Transverse colon (tissue), 4 donors: ENCODE data around the gene SF1. TPM values are rescaled to one million over a fixed set of nuclear protein-coding genes. Genes with fewer than 3 reads are reported as not detected.
A peak's percentile ranks its signal among the peaks of the same experiment; 100 is the strongest.

ENCODE experiments used
- DNase-seq: peaks from one replicate; pipeline ENCODE4 v3.0.0-alpha.2; 2019
- H3K27ac ChIP-seq, 4 donors: fragments of 200-600 bp; sonication (generic); 2 replicates each; pipeline ENCODE4 v1.5.1; 2016 to 2018; ENCODE audit warnings: inconsistent platforms in 4 of 4
- H3K27me3 ChIP-seq: fragments of 200-600 bp; sonication (generic); 2 replicates; pipeline ENCODE4 v1.5.1; 2017; ENCODE audit warnings: inconsistent platforms
- H3K36me3 ChIP-seq, 4 donors: fragments of 200-600 bp; sonication (generic); 2 replicates each; pipeline ENCODE4 v1.5.1; 2017 to 2019; ENCODE audit warnings: inconsistent platforms in 4 of 4
- H3K4me1 ChIP-seq, 4 donors: fragments of 200-600 bp; sonication (generic); 2 replicates each; pipeline ENCODE4 v1.5.1; 2017 to 2020; ENCODE audit warnings: inconsistent platforms in 4 of 4
- H3K4me3 ChIP-seq, 4 donors: fragments of 200-600 bp; sonication (generic); 1 replicate in 1 of 4; 2 replicates in 3 of 4; pipeline versions ENCODE4 v1.5.1 to v1.6.1; 2017 to 2019; ENCODE audit warnings: inconsistent platforms in 4 of 4
- H3K9me3 ChIP-seq, 2 donors: fragments of 200-600 bp; sonication (generic); 2 replicates each; pipeline ENCODE4 v1.5.1; 2017 to 2019; ENCODE audit warnings: inconsistent platforms in 2 of 2
- CTCF ChIP-seq, 5 experiments: fragments of 200-600 bp in 3 of 5; fragments of 450-650 bp in 2 of 5; sonication (generic) in 3 of 5; IDR thresholded peaks; 1 replicate in 2 of 5; 2 replicates in 3 of 5; pipeline ENCODE4 v1.5.1; 2016 to 2017; ENCODE audit warnings: antibody characterized with exemption in 5 of 5, inconsistent platforms in 3 of 5, mild to moderate bottlenecking in 2 of 5, moderate library complexity in 1 of 5
- EP300 ChIP-seq: sonication (generic); formaldehyde crosslinking; IDR thresholded peaks from one replicate; pipeline ENCODE4 v1.6.1; 2017; ENCODE audit warnings: antibody characterized with exemption, low read depth
- POLR2A ChIP-seq: fragments of 450-650 bp; IDR thresholded peaks from one replicate; pipeline ENCODE4 v1.6.1; 2016; ENCODE audit warnings: antibody characterized with exemption, mild to moderate bottlenecking, moderate library complexity
- POLR2AphosphoS5 ChIP-seq, 3 donors: sonication (generic); formaldehyde crosslinking; IDR thresholded peaks; one replicate each; pipeline ENCODE4 v1.6.1; 2016; ENCODE audit warnings: antibody characterized with exemption in 3 of 3
- WGBS, 2 donors: methylation state at CpG; one replicate each; pipeline ENCODE4 v1.1.5; 2018; ENCODE audit warnings: low coverage in 1 of 2; 5-methylcytosine and 5-hydroxymethylcytosine counted together
- in situ Hi-C, 4 donors: fragments of 200-750 bp; cut with MboI; loops; one replicate each; pipeline versions ENCODE4 v1.15.0 to v1.15.1; 2017; ENCODE audit warnings: low sequenced_read_pairs in 3 of 4, low pct_ligation_motif_present in 1 of 4, low pct_unique_long_range_greater_than_20kb in 1 of 4
- intact Hi-C: fragments of 100-400 bp; cut with DNase I; formaldehyde crosslinking; loops from one replicate; pipeline ENCODE4 v1.15.1; 2023; ENCODE audit warnings: low total_unique reads
- total RNA-seq, 4 donors: library from RNA; depleted of rRNA; stranded (reverse); fragments of >200 nt; gene quantifications; one replicate each; pipeline ENCODE4 v1.1.0, GENCODE V29; 2016

The SF1 gene
- total RNA-seq, 4 donors from 2014 or later: 196 to 458 (median 377) TPM

DNA sequence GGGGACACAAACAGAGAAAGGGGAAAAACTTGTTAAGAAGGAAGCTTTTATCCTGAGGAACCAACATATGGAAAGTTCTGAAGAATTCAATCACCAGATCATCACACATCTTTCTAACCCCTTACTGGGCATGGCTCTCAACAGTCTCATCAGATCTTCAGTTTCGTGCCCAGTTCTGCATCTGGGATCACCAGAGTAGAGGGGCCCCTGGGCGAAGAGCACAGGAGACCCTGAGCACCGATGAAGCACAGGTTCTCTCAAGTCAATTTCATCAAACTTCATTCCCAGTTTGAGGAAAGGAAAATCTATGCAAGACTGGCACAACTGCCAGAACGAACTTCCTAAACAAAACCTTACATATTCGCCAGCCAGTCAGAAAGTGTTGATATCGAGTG, 10.0 kb downstream of the SF1 start:
- Histone ChIP-seq H3K27ac (peak overlapping the region in 1 of 4 donors; percentile 69), H3K4me3 (no peak overlapping the region), H3K4me1 (peaks cover 9 to 45% (median 20%) of the 10 kb centered on the region in 4 donors), H3K9me3 (no peaks in the 10 kb centered on the region), H3K27me3 (no peaks in the 10 kb centered on the region), H3K36me3 (peaks cover 0 to 95% (median 57%) of the 10 kb centered on the region in 4 donors)
- in situ Hi-C loops (no loop called here), intact Hi-C loops (no loop called here)
- 57 to 89% methylated on average over 1 to 6 of the region's 6 CpGs for WGBS, 2 donors
- no peak for DNase-seq
- peak in 1 of 3 donors; percentile 9 for TF ChIP-seq POLR2AphosphoS5 (IDR thresholded peaks at IDR 0.05)
- no peak for TF ChIP-seq CTCF (IDR thresholded peaks at IDR 0.05)

DNA sequence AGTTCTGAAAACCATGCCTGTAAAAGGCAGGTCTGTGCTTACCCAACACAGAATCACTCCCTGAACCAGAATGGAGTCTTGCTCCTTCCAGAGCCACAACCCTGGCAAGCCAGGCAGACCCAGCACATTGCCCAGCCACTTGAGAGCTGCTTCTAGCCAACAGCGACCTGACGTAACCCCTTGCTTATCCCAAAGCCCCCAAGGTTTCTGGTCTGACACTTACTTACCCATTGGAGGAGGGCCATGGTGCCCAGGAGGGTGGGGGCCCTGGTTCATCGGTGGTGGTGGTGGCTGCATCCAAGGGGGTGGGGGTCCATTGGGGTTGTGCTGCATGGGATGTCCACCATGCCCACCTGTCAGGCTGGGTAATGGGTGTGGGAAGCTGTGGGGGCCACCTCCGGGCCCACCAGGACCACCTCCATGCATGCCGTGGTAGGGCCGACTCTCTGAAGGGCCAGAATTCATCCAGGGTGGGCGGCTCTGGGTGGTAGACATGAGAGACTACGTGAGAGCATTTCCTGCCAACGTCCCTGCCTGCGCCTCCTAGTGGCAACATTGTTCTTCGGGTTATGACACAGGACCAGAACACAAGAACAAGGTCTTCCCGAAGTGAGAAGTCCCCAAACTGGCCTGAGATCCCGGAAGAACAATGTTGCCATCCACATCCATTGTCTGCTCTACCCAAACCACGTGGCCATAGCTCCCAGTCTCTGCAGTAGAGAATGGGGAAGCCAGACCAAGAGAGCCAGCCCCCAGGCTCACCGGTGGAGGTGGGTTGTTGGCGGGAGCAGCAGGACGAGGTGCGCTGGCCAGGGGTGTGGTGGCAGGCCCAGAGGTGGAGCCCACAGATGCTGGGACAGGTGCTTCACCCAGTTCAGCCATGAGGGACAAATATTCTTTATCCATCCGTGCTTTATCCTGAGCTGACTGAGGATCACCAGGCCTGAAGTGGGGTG, 10.7 kb downstream of the SF1 start:
- 53% methylated on average over 19 of the region's 19 CpGs; no CpG with 5 or more reads in 1 of the 2 donors for WGBS, 2 donors
- H3K36me3 ChIP-seq: peaks cover 0 to 88% (median 54%) of the 10 kb centered on the region in 4 donors
- no peaks in the 10 kb centered on the region for H3K27me3 ChIP-seq
- no peak overlapping the region for H3K4me3 ChIP-seq
- peak; percentile 77 for DNase-seq
- TF ChIP-seq CTCF (IDR thresholded peaks at IDR 0.05) (peak; percentile 77 to 86 (median 83)), POLR2AphosphoS5 (IDR thresholded peaks at IDR 0.05) (peak in 2 of 3 donors; percentile 8 to 15), POLR2A (no peak)
- H3K4me1 ChIP-seq: peaks cover 12 to 45% (median 21%) of the 10 kb centered on the region in 4 donors
- H3K9me3 ChIP-seq: no peaks in the 10 kb centered on the region
- intact Hi-C loops (no loop called here), in situ Hi-C loops (no loop called here)
- H3K27ac ChIP-seq: peak overlapping the region; percentile 30 to 69 (median 52)

- no peak overlapping the region for H3K4me3 ChIP-seq
- DNase-seq: no peak
- peaks cover 10 to 45% (median 23%) of the 10 kb centered on the region in 4 donors for H3K4me1 ChIP-seq
- peak overlapping the region; percentile 30 to 54 (median 48) for H3K27ac ChIP-seq
- H3K27me3 ChIP-seq: no peaks in the 10 kb centered on the region
- in situ Hi-C loops (no loop called here), intact Hi-C loops (no loop called here)
- TF ChIP-seq CTCF (IDR thresholded peaks at IDR 0.05) (no peak), POLR2A (no peak)
- H3K9me3 ChIP-seq: no peaks in the 10 kb centered on the region
- 96% methylated on average over 11 of the region's 11 CpGs; no CpG with 5 or more reads in 1 of the 2 donors for WGBS, 2 donors
- H3K36me3 ChIP-seq: peaks cover 0 to 81% (median 50%) of the 10 kb centered on the region in 4 donors
Measured at GRCh38 chr11:64766881-64767280, 11.5 kb downstream of the SF1 start.

- no peak for TF ChIP-seq EP300
- TF ChIP-seq CTCF (IDR thresholded peaks at IDR 0.05): no peak
- no peak for TF ChIP-seq POLR2A
- TF ChIP-seq POLR2AphosphoS5 (IDR thresholded peaks at IDR 0.05): no peak
- no peak for DNase-seq
- 89 to 97% methylated on average over 6 to 42 of the region's 42 CpGs for WGBS, 2 donors
Measured at GRCh38 chr11:64765851-64766665, 12.3 kb downstream of the SF1 start.

More at GRCh38 chr11:64765851-64766665, 12.3 kb downstream of the SF1 start:
- no peaks in the 10 kb centered on the region for H3K9me3 ChIP-seq
- H3K36me3 ChIP-seq: peaks cover 0 to 73% (median 46%) of the 10 kb centered on the region in 4 donors
- H3K4me3 ChIP-seq: no peak overlapping the region
- in situ Hi-C loops (no loop called here), intact Hi-C loops (no loop called here)
- H3K27me3 ChIP-seq: no peaks in the 10 kb centered on the region
- H3K27ac ChIP-seq: peak overlapping the region in 1 of 4 donors; percentile 2
- peaks cover 10 to 37% (median 23%) of the 10 kb centered on the region in 4 donors for H3K4me1 ChIP-seq
